ENCODE data around the gene XXYLT1. TPM values are rescaled to one million over a fixed set of nuclear protein-coding genes. Genes with fewer than 3 reads are reported as not detected.

XXYLT1 gene, protein sequence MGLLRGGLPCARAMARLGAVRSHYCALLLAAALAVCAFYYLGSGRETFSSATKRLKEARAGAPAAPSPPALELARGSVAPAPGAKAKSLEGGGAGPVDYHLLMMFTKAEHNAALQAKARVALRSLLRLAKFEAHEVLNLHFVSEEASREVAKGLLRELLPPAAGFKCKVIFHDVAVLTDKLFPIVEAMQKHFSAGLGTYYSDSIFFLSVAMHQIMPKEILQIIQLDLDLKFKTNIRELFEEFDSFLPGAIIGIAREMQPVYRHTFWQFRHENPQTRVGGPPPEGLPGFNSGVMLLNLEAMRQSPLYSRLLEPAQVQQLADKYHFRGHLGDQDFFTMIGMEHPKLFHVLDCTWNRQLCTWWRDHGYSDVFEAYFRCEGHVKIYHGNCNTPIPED
- total RNA-seq, result 23.7 and 25.4 TPM in 2 replicates
- long read RNA-seq, partial matches to known transcripts, result 1 of 16 reads
- long read RNA-seq, other reads (novel, unspliced or antisense), result 11 of 16 reads

DNA sequence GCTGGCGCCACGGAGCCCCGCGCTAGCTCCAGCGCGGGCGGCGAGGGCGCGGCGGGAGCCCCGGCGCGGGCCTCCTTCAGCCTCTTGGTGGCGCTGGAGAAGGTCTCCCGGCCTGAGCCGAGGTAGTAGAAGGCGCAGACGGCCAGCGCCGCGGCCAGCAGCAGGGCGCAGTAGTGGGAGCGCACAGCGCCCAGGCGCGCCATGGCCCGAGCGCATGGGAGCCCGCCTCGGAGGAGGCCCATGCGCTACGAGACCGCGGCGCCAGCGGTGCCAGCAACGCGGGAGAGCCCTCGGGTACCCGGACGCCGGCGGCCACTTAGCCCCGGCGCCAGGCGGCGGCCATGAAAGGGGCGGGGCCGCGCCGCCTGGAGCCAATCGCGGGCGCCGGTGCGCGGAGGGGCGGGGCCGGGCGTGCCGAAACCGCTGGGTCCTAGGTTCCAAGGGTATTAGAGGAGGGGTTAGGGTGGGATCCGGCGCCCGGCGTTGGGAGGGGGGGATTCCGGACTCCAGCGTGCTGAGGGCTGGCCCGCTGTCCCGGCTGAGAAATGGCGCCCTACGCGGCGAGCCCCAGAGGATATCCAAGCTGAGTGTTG lies at the start of gene XXYLT1:
Gene XXYLT1, minus strand, starts transcription at position 343 of the 593 bp plus-strand sequence. Its CDS starts 101 bp downstream, at position 242.
- H3K27ac Mint-ChIP-seq, result peak within 1 kb of the TSS; percentile 86
- peak; percentile 87 for DNase-seq (ENCODE audit: low spot score, unreplicated experiment)
- no peaks in the 10 kb centered on the region for H3K9me3 Mint-ChIP-seq (ENCODE audit: low read depth)
- peaks cover 5% of the 10 kb centered on the region for H3K36me3 Mint-ChIP-seq (ENCODE audit: insufficient read depth)
- peaks cover 14% of the 10 kb centered on the region for H3K4me1 Mint-ChIP-seq (ENCODE audit: low read depth)
- TF ChIP-seq, protein P1, sequence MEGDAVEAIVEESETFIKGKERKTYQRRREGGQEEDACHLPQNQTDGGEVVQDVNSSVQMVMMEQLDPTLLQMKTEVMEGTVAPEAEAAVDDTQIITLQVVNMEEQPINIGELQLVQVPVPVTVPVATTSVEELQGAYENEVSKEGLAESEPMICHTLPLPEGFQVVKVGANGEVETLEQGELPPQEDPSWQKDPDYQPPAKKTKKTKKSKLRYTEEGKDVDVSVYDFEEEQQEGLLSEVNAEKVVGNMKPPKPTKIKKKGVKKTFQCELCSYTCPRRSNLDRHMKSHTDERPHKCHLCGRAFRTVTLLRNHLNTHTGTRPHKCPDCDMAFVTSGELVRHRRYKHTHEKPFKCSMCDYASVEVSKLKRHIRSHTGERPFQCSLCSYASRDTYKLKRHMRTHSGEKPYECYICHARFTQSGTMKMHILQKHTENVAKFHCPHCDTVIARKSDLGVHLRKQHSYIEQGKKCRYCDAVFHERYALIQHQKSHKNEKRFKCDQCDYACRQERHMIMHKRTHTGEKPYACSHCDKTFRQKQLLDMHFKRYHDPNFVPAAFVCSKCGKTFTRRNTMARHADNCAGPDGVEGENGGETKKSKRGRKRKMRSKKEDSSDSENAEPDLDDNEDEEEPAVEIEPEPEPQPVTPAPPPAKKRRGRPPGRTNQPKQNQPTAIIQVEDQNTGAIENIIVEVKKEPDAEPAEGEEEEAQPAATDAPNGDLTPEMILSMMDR (IDR thresholded peaks at IDR 0.05; ENCODE audit: unreplicated experiment), result peak; percentile 66
- peak within 1 kb of the TSS; percentile 81 for H3K4me3 Mint-ChIP-seq (ENCODE audit: low read depth)
- H3K27me3 Mint-ChIP-seq, result no peaks in the 10 kb centered on the region

DNA sequence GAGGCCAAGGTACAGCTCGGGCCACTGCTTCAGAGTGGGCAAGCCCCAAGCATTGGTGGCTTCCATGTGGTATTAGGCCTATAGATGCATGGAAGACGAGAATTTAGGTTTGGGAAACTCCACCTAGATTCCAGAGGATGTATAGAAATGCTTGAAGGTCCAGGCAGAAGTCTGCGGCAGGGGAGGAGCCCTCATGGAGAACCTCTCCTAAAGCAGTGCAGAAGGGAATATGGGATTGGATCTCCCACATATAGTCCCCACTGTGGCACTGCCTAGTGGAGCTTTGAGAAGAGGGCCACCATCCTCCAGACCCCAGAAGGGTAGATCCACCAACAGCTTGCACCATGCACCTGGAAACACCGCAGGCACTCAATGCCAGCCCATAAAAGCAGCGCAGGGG lies 48.1 kb upstream of the XXYLT1 start:
- Mint-ChIP-seq H3K27ac (no peak overlapping the region), H3K4me1 (ENCODE audit: low read depth) (peaks cover 3% of the 10 kb centered on the region), H3K4me3 (ENCODE audit: low read depth) (no peak overlapping the region), H3K36me3 (ENCODE audit: insufficient read depth) (peaks cover 42% of the 10 kb centered on the region), H3K27me3 (no peaks in the 10 kb centered on the region), H3K9me3 (ENCODE audit: low read depth) (peaks cover 20% of the 10 kb centered on the region)
- DNase-seq (ENCODE audit: low spot score, unreplicated experiment), result no peak
- TF ChIP-seq, protein P1 (IDR thresholded peaks at IDR 0.05; ENCODE audit: unreplicated experiment), result no peak

DNA sequence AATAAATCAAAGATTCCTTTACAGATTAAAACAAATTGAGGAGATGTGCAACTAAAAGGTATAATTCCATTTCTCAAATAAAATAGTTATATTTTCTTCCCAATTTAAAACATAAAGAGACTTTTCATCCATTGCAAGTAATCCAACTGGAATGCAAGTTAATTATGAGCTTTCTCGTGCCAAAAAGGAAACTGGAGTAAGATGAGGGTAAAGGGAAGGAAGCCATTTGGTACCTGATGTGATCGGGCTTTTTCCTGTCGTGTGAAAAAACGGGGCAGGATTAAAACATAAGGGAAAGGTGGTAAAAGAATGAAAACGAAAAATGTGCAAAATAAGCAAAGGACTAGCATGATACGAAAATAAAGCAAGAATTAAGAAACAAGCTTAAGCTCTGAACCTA lies 41.8 kb upstream of the XXYLT1 start:
- DNase-seq (ENCODE audit: low spot score, unreplicated experiment), result no peak
- no peaks in the 10 kb centered on the region for H3K9me3 Mint-ChIP-seq (ENCODE audit: low read depth)

DNA sequence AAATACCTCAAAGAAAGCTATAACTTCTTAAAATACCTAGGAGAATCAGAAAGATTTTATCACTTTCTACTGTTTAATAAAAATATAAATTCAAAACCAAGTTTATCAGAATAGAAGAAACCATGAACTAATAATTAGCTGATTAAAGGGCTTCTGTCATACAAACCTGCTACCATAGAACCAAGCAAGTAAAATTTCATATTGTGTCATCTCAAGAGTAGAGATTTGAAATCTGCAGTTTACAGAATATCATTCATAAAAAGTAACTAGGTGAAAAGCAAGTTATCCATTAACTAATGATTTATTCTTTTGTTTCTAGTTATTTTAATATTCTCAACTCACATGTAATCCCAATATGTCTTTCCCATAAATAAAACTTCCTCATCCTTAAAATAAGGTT lies 36.8 kb upstream of the XXYLT1 start:
- DNase-seq (ENCODE audit: low spot score, unreplicated experiment), result no peak
- H3K27me3 Mint-ChIP-seq, result no peaks in the 10 kb centered on the region
- TF ChIP-seq, protein P1 (IDR thresholded peaks at IDR 0.05; ENCODE audit: unreplicated experiment), result no peak
- no peak overlapping the region for H3K4me3 Mint-ChIP-seq (ENCODE audit: low read depth)
- H3K36me3 Mint-ChIP-seq (ENCODE audit: insufficient read depth), result peaks cover 4% of the 10 kb centered on the region
- no peaks in the 10 kb centered on the region for H3K9me3 Mint-ChIP-seq (ENCODE audit: low read depth)
- H3K4me1 Mint-ChIP-seq (ENCODE audit: low read depth), result no peaks in the 10 kb centered on the region
- no peak overlapping the region for H3K27ac Mint-ChIP-seq

More for the DNA sequence above, 41.8 kb upstream of the XXYLT1 start:
- Mint-ChIP-seq H3K27ac (no peak overlapping the region), H3K4me3 (ENCODE audit: low read depth) (no peak overlapping the region), H3K27me3 (no peaks in the 10 kb centered on the region), H3K4me1 (ENCODE audit: low read depth) (no peaks in the 10 kb centered on the region), H3K36me3 (ENCODE audit: insufficient read depth) (peaks cover 2% of the 10 kb centered on the region)
- TF ChIP-seq, protein P1 (IDR thresholded peaks at IDR 0.05; ENCODE audit: unreplicated experiment), result no peak

DNA sequence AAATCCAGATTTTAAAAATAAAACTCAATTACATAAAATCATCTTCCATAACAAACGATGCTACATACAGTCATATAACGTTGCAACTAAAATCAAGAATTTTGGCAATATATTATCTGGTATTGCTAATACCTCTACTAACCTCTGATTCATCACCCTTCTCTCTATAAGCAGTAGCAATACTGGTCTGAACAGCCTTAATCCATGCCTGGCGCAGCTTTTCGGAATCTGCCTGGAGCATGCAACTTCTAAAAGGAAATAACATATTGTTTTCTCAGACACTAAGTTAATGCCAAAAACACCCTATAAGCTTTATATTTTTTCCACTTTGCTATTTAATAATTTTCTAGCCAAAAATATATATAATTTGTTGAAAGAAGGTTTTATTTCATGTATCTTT lies 35.4 kb upstream of the XXYLT1 start:
- Mint-ChIP-seq H3K27ac (no peak overlapping the region), H3K4me1 (ENCODE audit: low read depth) (no peaks in the 10 kb centered on the region), H3K9me3 (ENCODE audit: low read depth) (no peaks in the 10 kb centered on the region), H3K27me3 (no peaks in the 10 kb centered on the region), H3K4me3 (ENCODE audit: low read depth) (no peak overlapping the region), H3K36me3 (ENCODE audit: insufficient read depth) (peaks cover 9% of the 10 kb centered on the region)
- DNase-seq (ENCODE audit: low spot score, unreplicated experiment), result no peak
- TF ChIP-seq, protein P1 (IDR thresholded peaks at IDR 0.05; ENCODE audit: unreplicated experiment), result no peak

All from progenitor cell of endocrine pancreas (in vitro differentiated cells).